22Rv1 (cell line): ENCODE data around the gene GSDMA.

Source experiments
- ZFX ChIP-seq: fragments of 450-650 bp; IDR thresholded peaks from 2 replicates; pipeline ENCODE4 v1.6.1; 2017; ENCODE audit warnings: antibody characterized with exemption, borderline replicate concordance
- TF ChIP-seq, protein P1 (sequence below): fragments of 450-650 bp; IDR thresholded peaks from 2 replicates; pipeline ENCODE4 v1.5.1; 2017; ENCODE audit warnings: mild to moderate bottlenecking

DNA sequence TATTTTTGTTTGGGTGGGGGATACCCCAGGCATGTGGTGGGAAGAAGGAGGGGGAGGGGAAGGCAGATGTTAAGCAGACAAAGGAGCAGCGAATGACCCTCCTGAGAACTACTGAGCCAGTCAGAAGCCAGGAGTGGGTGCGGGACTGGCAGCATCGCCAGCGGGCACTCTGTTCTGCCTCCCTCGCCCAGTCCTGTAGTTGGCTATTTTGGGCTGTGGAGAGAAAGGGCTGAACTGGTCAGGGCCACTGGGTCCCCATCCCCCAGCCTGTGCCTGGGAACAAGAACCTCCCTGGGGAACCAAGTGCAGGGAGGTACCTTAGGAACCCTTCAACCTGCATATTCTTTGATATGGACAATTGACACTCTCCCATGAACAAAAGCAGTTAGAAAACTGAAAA lies 28.9 kb upstream of the GSDMA start:
- TF ChIP-seq, protein P1, sequence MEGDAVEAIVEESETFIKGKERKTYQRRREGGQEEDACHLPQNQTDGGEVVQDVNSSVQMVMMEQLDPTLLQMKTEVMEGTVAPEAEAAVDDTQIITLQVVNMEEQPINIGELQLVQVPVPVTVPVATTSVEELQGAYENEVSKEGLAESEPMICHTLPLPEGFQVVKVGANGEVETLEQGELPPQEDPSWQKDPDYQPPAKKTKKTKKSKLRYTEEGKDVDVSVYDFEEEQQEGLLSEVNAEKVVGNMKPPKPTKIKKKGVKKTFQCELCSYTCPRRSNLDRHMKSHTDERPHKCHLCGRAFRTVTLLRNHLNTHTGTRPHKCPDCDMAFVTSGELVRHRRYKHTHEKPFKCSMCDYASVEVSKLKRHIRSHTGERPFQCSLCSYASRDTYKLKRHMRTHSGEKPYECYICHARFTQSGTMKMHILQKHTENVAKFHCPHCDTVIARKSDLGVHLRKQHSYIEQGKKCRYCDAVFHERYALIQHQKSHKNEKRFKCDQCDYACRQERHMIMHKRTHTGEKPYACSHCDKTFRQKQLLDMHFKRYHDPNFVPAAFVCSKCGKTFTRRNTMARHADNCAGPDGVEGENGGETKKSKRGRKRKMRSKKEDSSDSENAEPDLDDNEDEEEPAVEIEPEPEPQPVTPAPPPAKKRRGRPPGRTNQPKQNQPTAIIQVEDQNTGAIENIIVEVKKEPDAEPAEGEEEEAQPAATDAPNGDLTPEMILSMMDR: no peak
- no peak for TF ChIP-seq ZFX
